Stimulated activated CD8-positive, alpha-beta memory T cell treated with anti-CD3 and anti-CD28 coated beads, Interleukin-15, amount 100 ng/mL, for 1 hour (primary cell): ENCODE data around the gene ZNF540.
"Not testable (repeated sequence)": the region's sequence is repeated elsewhere in the genome, so short reads cannot be mapped to it uniquely, and the experiment has no call there.

Source experiments
- DNase-seq: peaks from one replicate; pipeline ENCODE4 v3.0.0-alpha.2; 2020; ENCODE audit warnings: low read depth

Gene ZNF540

GRCh38 chr19:37594304-37594981 is at the start of gene ZNF540, which contains the start of gene ZNF571:
Gene ZNF540 (plus strand): TSS chr19:37594876. CDS start chr19:37598448, 3,572 bp downstream.
Gene ZNF571 (minus strand): TSS chr19:37594792. CDS start chr19:37586676, 8,116 bp downstream.
- DNase-seq, result peak; percentile 89

GRCh38 chr19:37551129-37551993 is 43.3 kb upstream of the ZNF540 start:
- peak; percentile 3 for DNase-seq

- no peak for DNase-seq
Observed at GRCh38 chr19:37563518-37563917, 31.2 kb upstream of the ZNF540 start.

DNA sequence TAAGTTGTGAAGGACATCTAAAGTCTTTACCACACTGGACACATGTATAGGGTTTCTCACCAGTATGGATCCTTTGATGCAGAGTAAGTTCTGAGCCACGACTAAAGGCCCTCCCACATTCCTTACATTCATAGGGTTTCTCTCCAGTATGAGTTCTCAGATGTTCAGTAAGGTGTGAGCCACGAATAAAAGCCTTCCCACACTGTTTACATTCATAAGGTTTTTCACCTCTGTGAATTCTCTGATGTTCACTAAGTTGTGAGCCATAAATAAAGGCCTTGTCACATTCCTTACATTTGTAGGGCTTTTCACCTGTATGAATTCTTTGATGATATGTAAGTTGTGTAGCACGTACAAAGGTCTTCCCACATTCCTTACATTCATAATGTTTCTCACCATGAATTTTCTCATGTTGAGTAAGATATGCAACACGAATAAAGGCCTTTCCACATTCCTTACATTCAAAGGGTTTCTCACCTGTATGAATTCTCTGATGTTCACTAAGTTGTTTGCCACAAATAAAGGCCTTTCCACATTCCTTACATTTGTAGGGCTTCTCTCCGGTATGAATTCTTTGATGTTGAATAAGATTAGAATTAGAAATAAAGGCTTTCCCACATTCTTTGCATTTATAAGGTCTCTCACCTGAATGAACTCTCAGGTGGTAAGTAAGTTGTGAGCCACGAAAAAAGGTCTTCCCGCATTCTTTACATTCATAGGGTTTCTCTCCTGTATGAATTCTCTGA is 29.9 kb upstream of the ZNF540 start:
- DNase-seq, result no peak

DNA sequence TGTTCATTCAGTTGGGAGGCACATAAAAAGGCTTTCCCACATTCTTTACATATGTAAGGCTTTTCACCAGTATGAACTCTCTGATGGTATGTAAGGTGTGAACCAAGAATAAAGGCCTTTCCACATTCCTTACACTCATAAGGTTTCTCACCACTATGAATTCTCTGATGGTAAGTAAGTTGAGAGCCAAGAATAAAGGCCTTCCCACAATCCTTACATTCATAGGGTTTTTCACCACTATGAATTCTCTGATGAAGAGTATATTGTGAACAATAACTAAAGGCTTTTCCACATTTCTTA is 29.4 kb upstream of the ZNF540 start:
- no peak for DNase-seq

DNA sequence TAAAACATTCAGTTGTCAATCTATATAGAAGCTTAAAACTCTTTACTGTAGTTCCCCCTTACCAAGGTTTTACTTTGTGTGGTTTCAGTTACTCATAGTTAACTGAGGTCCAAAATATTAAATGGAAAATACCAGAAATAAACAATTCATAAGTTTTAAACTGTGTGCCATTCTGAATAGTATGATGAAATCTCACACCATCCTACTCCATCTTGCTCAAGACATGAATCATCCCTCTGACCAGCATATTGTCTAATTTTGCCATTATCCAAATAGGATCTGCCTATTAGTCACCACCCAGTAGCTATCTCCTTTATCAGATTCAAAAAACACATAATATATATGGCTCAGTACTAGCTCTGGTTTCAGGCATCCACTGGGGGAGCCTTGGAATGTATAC is 22.5 kb upstream of the ZNF540 start:
- DNase-seq, result no peak

DNA sequence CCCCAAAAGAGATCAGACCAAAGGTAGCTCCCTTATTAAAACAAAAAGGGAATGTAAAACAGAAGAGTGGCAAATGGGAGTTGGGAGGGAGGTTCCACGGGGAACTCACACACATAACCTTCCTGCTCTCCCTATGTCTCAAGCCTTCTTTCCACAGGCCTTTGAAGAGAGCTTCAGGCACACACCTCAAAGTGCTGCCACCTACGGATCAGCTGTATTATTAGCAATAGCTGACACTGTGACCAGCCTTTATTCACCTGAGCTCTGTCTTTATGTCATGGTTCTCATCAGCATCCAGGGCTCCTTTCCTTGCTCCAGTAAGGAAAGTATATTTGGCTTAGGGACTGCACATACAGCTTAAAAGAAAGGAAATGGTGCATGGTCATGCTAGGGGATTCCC is 11.3 kb upstream of the ZNF540 start:
- DNase-seq, result no peak

DNA sequence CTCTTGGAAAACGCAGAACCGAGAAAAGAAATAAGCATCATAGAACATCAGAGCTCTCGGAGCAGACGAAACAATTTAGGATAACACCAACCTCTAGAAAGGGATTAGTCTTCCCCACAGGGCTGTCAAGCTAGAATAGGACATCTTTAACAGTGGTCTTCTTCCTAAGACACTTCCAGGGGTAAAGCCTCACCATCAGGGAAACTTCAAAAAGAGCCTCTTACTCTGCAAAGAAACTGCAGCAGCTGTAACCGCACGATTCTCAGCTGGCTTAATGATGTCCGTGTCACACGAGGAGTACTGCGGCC is 726 bp upstream of the ZNF540 start:
- no peak for DNase-seq

DNA sequence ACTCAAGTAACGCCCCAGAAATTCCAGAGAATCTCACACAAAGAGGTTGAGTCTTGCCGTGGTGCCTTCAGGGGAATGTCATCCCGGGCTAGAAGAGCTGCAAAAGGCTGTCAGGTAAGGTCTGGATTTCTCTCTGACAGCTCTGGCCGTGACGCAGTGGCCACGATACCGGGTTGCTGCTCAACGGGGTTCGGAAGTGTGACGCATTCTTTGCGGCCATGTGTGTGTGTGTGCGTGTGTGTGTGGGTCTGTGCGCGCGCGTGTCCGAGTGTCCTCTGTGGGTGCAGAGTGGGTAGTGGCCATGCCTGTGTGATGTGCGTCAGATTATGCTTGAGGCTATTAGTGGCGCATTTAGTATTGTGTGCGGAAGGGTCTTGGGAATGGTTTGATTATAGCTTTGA is 306 bp downstream of the ZNF540 start:
- peak; percentile 16 for DNase-seq

DNA sequence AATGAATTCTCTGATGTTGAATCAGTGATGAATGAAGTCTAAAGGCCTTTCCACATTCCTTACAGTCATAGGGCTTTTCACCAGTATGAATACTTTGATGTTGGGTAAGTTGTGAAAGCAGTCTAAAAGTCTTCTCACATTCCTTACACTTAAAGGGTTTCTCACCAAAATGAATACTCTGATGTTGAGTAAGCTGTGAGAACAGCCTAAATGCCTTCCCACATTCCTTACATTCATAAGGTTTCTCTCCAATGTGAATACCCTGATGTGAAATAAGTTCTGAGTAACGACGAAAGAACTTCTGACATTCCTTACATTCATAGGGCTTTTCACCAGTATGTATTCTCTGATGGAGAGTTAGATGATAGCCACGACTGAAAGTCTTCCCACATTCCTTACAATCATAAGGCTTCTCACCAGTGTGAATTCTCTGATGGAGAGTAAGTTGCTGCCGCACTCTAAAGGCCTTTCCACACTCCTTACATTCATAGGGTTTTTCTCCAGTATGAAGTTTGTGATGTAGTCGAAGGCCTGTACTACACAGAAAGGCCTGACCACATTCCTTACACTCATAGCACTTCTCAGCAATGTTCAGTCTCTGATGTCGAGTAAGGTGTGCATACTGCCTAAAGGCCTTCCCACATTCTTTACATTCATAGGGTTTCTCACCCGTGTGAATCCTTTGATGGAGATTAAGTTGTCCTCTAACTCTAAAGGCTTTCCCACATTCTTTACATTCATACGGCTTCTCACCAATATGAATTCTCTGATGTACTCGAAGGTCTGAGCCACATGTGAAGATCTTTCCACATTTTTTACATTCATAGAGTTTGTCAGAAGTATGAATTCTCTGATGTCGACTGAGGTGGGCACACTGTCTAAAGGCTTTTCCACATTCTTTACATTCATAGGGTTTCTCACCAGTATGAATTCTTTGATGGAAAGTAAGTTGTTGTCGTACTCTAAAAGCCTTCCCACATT is 40.7 kb downstream of the ZNF540 start:
- no peak for DNase-seq

- DNase-seq, result no peak
Observed at GRCh38 chr19:37654118-37654517, 59.4 kb downstream of the ZNF540 start.

DNA sequence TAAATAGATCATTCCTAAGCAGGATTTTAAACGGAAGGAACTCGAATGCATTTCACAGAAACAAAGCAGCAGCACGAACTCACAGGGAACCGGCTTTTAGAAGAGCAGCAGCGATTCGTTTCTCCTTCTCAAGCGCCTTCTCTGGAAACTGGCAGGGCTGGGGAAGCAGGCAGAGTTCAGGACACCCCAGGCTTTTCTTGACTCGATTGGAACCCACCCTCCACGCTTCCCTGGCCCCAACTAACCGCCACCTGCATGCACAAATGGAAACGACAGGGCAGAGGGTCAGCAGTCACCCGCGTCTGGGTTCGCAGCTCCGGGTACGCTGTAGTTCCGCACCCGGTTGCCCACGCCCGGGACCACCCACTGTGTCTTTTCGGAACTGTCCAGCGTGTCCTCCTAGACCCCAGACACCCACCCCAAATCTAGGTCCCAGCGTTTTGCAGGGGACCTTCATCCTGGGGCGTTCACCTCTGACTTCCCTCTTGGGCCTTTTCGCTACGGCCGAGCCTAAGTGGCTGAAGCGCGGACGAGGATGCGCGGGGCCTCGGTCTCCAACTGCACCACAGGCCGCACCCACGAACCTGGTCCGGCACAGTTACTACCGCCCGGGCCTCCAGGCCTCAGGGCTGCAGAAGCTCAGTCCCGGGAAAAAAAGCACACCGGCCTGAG is 60.1 kb downstream of the ZNF540 start:
- no peak for DNase-seq

DNA sequence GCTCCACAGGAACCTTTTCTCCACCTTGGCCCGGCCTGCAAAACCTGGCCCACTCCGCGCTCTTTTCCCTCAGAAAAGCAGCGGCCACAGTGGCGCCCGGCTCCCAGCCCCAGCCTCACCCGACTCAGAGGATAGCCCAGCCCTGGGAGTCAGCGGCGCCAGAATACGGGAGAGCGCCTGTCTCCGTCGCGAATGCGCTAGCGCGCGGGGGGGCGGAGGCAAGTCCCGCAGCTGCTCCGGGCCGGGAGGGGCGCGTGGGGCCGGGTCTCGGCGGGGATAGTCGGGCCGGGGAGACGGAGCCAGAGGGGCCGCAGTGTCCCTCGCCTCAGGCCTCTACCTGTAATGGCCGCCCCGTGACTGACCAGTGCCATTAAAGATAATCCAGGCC is 60.6 kb downstream of the ZNF540 start, which contains the start of gene ZFP30:
Gene ZFP30, minus strand, starts transcription at position 165 of the 388 bp plus-strand sequence. CDS start 7,643 bp downstream, outside the sequence.
- peak; percentile 49 for DNase-seq

GRCh38 chr19:37655689-37656371 is 61.2 kb downstream of the ZNF540 start:
- peak; percentile 59 for DNase-seq

GRCh38 chr19:37657157-37657556 is 62.5 kb downstream of the ZNF540 start:
- DNase-seq, result not testable (repeated sequence)
